ENCODE data around the gene TSPAN18.

- TF ChIP-seq POLR2A (IDR thresholded peaks at IDR 0.05; ENCODE audit: low read length) (no peak), GATA1 (IDR thresholded peaks at IDR 0.05; ENCODE audit: low read depth, low read length) (no peak)
Measured at GRCh38 chr11:44816761-44817160, 90.0 kb downstream of the TSPAN18 start.

Measured in erythroblast (primary cell).